ENCODE data around the gene DERA. TPM values are rescaled to one million over a fixed set of nuclear protein-coding genes. Genes with fewer than 3 reads are reported as not detected.
"Not testable (repeated sequence)": the region's sequence is repeated elsewhere in the genome, so short reads cannot be mapped to it uniquely, and the experiment has no call there.

DERA gene
- total and polyA plus RNA-seq, 10 donors, result 14.5 to 35.4 (median 27.6) TPM

GRCh38 chr12:16003460-16003859 is 92.3 kb downstream of the DERA start:
- no peaks in the 10 kb centered on the region for H3K4me1 ChIP-seq

GRCh38 chr12:16006752-16007151 is 95.6 kb downstream of the DERA start:
- Histone ChIP-seq H3K36me3 (peaks cover 0 to 26% (median 3%) of the 10 kb centered on the region in 6 donors), H3K27ac (no peak overlapping the region), H3K4me3 (no peak overlapping the region), H3K4me1 (peaks cover 0 to 4% (median 0%) of the 10 kb centered on the region in 6 donors), H3K9me3 (no peaks in the 10 kb centered on the region), H3K27me3 (replicated peaks in 1 of 7) (no peaks in the 10 kb centered on the region)
- TF ChIP-seq POLR2A (IDR thresholded peaks at IDR 0.05), result no peak
- 95 to 98% (median 97%) methylated on average over 4 of the region's 4 CpGs for WGBS, 5 donors
- no peak for DNase-seq
- intact Hi-C loops (cut with DNase I; ENCODE audit: low total_unique reads), result no loop called here

More at GRCh38 chr12:16003460-16003859, 92.3 kb downstream of the DERA start:
- TF ChIP-seq POLR2AphosphoS5 (IDR thresholded peaks at IDR 0.05), result no peak
- no peak for TF ChIP-seq CTCF (IDR thresholded peaks at IDR 0.05 in 8 of 11, conservative IDR thresholded peaks at IDR 0.05 in 3 of 11)
- TF ChIP-seq POLR2A (IDR thresholded peaks at IDR 0.05), result no peak
- H3K9me3 ChIP-seq, result no peaks in the 10 kb centered on the region
- no peak overlapping the region for H3K4me3 ChIP-seq
- WGBS, 5 donors, result 93 to 99% (median 98%) methylated on average over 3 of the region's 3 CpGs
- peaks cover 0 to 34% (median 0%) of the 10 kb centered on the region in 6 donors for H3K36me3 ChIP-seq
- intact Hi-C loops (cut with DNase I; ENCODE audit: low total_unique reads), result no loop called here
- H3K27ac ChIP-seq, result no peak overlapping the region
- H3K27me3 ChIP-seq (replicated peaks in 1 of 7), result no peaks in the 10 kb centered on the region
- no peak for DNase-seq

GRCh38 chr12:16008421-16008824 is 97.3 kb downstream of the DERA start:
- intact Hi-C loops (cut with DNase I; ENCODE audit: low total_unique reads), result no loop called here
- TF ChIP-seq POLR2AphosphoS5 (IDR thresholded peaks at IDR 0.05) (no peak), CTCF (IDR thresholded peaks at IDR 0.05 in 8 of 11, conservative IDR thresholded peaks at IDR 0.05 in 3 of 11) (no peak), POLR2A (IDR thresholded peaks at IDR 0.05) (no peak)
- Histone ChIP-seq H3K27me3 (replicated peaks in 1 of 7) (no peaks in the 10 kb centered on the region), H3K27ac (no peak overlapping the region), H3K4me1 (peaks cover 0 to 13% (median 5%) of the 10 kb centered on the region in 6 donors), H3K4me3 (no peak overlapping the region), H3K9me3 (peaks cover 0 to 6% (median 5%) of the 10 kb centered on the region in 8 donors), H3K36me3 (peaks cover 0 to 32% (median 3%) of the 10 kb centered on the region in 6 donors)
- no peak for DNase-seq
- WGBS, 5 donors, result 91 to 97% (median 95%) methylated on average over 7 of the region's 7 CpGs

- Histone ChIP-seq H3K27ac (peak overlapping the region in 7 of 8 donors; percentile 26 to 67 (median 48)), H3K4me1 (peaks cover 0 to 13% (median 5%) of the 10 kb centered on the region in 6 donors), H3K4me3 (no peak overlapping the region), H3K9me3 (peaks cover 3 to 32% (median 25%) of the 10 kb centered on the region in 8 donors), H3K27me3 (replicated peaks in 1 of 7) (no peaks in the 10 kb centered on the region), H3K36me3 (peaks cover 0 to 44% (median 8%) of the 10 kb centered on the region in 6 donors)
- intact Hi-C loops (cut with DNase I; ENCODE audit: low total_unique reads), result no loop called here
- TF ChIP-seq CTCF (IDR thresholded peaks at IDR 0.05 in 8 of 11, conservative IDR thresholded peaks at IDR 0.05 in 3 of 11), result no peak
- no peak for TF ChIP-seq POLR2AphosphoS5 (IDR thresholded peaks at IDR 0.05)
- no peak for TF ChIP-seq POLR2A (IDR thresholded peaks at IDR 0.05)
- no peak for DNase-seq
These were observed 101.0 kb downstream of the DERA start for GRCh38 chr12:16012117-16012516.

GRCh38 chr12:16013722-16014121 is 102.6 kb downstream of the DERA start:
- H3K27ac ChIP-seq; DNase-seq; H3K27me3 ChIP-seq (replicated peaks in 1 of 7); intact Hi-C loops (cut with DNase I; ENCODE audit: low total_unique reads); H3K4me3 ChIP-seq: not testable (repeated sequence)
- H3K36me3 ChIP-seq, result peaks cover 0 to 47% (median 8%) of the 10 kb centered on the region in 6 donors
- peaks cover 0 to 13% (median 5%) of the 10 kb centered on the region in 6 donors for H3K4me1 ChIP-seq
- WGBS, 5 donors, result 91 to 100% (median 95%) methylated on average over 1 of the region's 1 CpG
- H3K9me3 ChIP-seq, result peaks cover 3 to 32% (median 25%) of the 10 kb centered on the region in 8 donors

GRCh38 chr12:16014394-16014793 is 103.3 kb downstream of the DERA start:
- 92 to 98% (median 95%) methylated on average over 6 of the region's 6 CpGs for WGBS, 5 donors
- DNase-seq; intact Hi-C loops (cut with DNase I; ENCODE audit: low total_unique reads); H3K27me3 ChIP-seq (replicated peaks in 1 of 7); H3K27ac ChIP-seq; H3K4me3 ChIP-seq: not testable (repeated sequence)
- Histone ChIP-seq H3K36me3 (peaks cover 0 to 51% (median 8%) of the 10 kb centered on the region in 6 donors), H3K9me3 (peaks cover 3 to 32% (median 25%) of the 10 kb centered on the region in 8 donors), H3K4me1 (peaks cover 0 to 13% (median 5%) of the 10 kb centered on the region in 6 donors)
